ENCODE data around the gene DDR2.

Gene DDR2

DNA sequence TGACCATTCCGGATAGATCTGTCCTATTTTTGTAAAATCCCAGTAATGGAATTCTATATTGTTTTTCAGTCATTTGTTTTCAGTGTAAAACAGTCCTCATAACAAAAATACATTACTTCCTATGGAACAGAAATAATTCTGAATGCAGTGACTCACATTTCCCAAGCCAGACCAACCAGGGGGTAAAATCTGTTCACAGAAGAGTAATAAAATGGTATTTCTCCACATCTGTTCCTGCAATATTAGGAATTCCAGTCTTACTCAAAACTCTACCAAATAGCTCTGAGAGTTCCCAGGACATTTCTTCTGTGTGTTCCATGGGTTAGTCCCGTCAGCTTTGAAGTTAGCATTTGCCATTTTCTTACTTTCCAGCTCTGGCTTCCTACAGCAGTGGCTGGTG lies 2.6 kb upstream of the DDR2 start:
- no peak for DNase-seq (ENCODE audit: low spot score)

DNA sequence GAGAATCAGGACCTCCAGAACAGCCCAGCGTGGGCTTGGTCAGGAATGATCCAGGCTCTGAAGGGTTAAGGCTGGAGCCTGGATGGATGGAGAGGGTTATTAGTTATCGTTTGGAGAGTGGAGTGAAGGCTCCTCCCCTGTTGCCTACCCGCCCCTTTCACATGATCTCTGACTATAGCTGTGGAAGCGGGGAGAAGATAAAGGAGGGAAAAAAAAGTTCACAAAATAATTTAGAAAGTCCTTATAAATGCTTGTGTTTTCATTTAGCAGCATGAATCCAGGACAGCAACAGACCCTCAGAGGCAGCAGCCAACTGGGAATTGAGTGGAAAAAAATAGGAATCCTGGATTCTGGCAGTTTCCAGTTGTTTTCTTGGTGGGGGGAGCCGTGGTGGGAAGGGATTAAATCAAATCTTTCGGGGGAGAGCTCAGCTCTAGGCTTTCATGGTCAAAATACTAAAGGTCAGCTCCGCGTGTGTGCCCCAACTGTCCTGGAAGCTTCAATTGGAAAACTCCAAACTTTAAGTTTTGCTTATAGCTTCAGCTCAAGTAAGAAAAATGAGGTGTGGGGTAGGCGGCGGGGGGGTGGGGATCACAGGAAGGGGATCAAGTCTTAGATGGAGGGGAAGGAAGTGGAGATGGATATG lies 595 bp upstream of the DDR2 start:
- no peak for DNase-seq (ENCODE audit: low spot score)

DNA sequence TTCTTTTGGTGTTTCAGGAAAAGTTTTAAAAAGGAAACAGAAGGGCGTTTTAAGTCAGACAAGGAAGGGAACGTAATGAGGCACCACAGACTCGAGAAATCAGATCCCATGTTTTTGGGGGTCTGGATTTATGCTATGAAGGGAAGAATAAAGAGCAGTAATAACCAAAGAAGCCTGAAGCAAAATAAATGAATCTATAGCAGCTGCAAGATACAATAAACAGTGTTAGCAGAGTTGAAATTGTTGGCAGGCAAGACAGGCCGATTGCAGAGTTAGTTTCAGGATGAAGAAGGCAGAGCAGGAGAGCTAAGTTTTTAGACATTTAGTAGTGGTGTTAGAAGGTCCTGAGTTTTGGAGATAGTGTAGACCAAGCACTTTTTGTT lies 425 bp downstream of the DDR2 start:
- peak; percentile 23 for DNase-seq (ENCODE audit: low spot score)

DNA sequence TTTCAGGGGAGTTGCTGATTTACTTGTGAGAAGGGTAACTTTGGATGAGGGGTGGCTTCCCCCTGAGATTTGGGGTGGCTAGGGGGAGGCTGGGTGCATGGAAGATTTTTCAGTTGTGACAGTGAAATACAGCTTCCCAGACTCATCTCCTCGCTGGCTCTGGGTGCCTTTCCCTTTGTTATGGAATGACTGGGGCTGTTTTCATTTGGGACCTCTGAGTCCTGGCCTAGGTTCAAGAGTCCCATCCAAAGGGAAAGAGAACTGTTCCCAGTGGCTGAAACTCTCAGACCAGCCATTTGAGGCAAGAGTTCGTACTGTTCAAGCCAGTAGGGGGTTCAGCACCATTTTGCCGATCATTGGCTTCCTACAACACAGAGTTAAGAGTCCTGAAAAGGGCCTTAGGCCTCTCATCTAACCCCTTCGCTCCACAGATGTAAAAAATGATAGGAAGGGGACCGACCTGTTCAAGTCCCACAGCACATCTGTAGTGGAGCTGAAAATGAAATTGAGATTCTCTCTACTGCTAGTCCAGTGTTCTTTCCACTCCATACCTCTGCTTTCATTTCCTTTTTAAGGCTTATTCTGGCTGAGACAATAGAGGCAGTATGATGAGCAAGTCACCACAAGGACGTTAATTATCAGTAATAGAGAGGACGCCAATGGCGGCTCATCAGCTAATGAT lies 958 bp downstream of the DDR2 start:
- peak; percentile 22 for DNase-seq (ENCODE audit: low spot score)

DNA sequence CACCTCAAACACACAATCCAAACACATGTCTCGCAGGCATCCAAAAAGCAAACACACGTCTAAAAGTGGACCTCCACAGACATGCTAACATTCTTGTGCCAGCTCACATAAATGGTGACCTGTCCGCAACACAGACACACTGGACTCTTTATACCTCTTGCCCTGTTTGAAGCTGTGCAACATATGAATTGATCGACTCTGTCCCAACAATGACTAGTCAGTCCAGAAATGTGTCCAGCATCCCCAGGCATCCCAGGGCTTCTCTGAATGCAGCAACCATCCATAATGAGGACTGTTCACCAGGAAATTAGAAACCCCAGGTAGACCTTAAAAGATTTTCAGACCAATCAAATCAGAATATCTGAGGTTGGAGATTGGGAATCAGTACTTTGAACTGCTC lies 3.2 kb downstream of the DDR2 start:
- no peak for DNase-seq (ENCODE audit: low spot score)

DNA sequence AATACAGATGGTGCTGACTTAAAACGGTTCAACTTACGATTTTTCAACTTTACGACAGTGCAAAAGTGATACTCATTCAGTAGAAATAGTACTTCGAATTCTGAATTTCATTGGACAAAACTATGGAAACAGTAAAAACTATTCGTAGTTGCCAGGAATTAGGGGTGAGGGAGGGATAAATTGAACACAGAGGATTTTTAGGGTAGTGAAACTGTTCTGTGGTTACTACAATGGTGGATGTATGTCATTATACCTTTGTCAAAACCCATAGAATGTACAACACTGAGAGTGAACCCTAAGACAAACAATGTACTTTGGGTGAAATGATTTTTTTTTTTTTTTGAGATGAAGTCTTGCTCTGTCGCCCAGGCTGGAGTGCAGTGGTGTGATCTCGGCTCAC lies 7.5 kb downstream of the DDR2 start:
- no peak for DNase-seq (ENCODE audit: low spot score)

DNA sequence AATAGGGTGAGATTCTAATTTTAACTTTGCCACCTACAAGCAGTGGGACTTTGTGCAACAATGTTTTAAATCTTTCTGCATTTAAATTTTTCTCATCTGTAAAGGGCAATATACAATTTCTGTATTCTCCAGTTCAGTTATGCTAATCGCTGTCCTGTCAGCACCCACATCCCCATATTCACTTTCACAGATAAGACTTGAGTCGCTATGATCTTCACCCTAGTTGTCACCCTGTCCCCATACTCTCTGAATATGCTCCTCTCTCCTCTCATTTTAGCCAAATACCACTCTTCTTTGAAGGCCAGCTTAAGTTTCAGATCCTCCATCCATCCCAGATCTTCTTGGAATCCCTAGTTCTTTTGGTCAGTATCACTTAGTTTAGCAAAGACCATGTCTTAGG lies 8.8 kb downstream of the DDR2 start:
- DNase-seq (ENCODE audit: low spot score) = no peak

DNA sequence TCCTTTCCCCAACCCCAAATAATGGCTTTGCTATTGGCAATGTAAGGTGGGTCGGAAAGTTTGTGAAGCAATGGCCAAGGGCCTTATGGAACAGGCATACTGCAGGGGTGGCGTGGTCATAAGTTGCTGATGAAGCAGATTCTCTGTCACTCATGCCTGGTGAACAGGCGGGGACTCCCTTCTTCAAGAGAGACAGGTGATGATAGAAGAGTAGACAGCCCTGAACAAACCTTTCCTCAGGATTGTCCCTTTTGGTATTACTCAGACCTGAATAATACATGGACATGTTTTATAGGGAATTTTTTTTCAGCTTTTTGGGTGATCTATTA lies 12.7 kb downstream of the DDR2 start:
- no peak for DNase-seq (ENCODE audit: low spot score)

DNA sequence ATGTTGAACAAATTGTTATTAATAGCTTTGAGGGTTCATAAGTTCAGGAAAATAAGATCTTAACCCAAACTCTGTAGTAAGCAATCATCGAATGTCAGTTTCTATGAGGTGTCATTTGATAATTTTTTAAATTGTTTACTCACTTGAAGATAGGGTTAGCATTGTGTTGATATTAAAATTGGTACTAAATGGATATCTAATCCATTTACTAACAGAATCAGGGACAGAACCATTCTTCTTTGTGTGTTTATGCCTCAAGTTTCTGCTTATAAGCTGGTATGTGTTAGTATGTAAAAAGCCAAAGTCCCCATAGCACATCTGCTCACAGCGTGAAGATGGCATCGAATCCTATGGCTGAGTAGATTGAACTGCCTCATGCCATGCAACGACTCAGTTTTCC lies 13.4 kb downstream of the DDR2 start:
- DNase-seq (ENCODE audit: low spot score) = no peak

DNA sequence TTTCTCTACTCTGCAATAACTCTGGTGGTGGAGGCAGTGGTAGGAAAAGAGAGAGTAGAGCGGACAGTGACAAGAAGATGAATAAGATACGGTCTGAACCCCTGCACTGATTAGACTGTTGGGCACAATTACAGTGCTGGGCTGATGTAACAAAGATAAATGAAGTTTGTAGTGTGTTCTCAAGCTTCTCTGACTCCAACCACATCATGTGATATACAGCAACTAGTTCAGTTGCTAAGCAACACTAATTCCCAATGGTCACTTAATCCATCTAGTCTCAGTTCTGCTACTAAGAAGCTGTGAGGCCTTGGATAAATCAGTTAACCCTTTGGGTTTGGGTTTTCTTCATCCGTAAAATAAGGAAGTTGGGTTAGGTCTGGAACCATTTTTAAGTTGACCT lies 17.3 kb downstream of the DDR2 start:
- DNase-seq (ENCODE audit: low spot score) = no peak

DNA sequence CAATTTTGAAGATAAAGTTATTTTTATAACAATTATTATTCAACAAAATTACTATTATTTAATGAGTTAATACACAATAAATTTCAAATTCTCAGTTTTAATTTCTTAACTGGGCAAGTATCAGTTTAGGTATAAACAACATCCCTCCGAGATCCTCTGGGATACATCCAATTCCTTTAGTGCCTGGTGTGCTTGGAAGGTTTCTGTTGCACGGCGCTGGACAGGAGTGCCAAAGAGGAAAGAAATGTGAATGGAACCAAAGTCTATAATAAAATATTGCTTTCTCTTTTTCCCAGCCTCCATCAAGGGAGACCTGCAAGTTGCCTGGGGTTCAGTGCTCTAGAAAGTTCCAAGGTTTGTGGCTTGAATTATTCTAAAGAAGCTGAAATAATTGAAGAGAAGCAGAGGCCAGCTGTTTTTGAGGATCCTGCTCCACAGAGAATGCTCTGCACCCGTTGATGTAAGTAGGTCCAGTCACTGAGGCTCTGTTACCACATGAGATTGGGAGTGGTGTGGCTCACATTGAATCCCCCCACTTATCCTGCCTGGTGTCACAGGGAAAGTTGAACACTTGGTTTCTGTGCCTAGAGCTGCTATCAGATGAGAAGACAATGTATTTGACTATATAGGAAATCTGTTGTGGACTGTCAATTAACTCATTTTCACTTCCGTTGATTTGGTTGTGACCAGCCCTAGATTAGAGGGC lies 22.8 kb downstream of the DDR2 start:
- no peak for DNase-seq (ENCODE audit: low spot score)

DNA sequence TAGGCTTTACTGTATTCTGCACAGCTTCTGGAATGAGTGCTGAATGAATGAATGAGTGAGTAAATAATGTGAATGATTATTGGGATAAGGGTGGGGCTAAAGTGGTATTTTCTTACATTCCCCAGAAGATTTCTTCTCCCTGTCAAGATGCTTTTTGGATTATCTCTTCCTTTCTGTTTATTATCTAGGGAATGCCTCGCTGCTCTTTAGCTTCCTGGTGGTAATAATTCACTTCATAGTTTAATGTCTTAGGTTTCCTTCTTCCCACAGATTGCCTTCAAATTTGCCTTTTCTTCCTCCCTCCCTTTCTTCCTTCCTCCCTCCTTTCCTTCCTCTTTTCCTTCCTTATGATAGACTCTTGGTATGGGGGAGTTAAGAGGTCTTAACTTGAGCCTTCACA lies 24.0 kb downstream of the DDR2 start:
- DNase-seq (ENCODE audit: low spot score) = no peak

DNA sequence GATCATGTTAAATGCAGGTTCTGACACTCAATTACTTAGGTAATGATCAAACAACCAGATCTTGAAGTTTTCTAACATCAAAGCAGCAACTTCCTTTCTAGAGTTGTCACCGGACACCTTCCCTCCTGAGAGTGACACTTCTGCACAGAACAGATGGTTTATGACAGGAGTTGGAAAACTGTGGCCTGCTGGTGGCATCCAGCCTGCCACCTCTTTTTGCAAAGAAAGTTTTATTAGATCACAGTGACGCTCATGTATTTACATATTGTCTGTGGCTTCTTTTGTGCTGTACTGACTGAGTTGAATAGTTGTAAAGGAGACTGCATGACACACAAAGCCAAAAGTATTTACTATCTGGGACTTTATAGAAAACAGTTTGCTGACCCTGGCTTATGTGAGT lies 28.3 kb downstream of the DDR2 start:
- no peak for DNase-seq (ENCODE audit: low spot score)

DNA sequence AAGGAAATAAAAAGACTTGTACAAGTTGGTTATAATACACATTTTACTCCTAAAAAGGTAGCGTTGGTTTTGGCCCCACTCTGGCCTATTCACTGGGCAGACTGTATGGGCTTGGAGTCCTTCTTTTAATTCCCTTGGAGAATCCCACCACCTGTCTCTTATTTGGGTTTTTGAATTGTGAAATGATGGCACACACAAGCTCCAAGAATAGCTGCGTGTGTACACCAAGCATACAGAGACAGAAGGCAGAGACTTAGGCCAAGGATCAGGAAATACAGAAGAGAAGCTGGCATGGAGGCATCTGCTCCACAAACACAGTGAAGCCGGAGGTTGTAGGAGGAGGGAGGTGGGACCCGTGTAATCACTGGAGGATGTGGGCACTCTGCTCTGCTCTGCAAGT lies 29.1 kb downstream of the DDR2 start:
- no peak for DNase-seq (ENCODE audit: low spot score)

DNA sequence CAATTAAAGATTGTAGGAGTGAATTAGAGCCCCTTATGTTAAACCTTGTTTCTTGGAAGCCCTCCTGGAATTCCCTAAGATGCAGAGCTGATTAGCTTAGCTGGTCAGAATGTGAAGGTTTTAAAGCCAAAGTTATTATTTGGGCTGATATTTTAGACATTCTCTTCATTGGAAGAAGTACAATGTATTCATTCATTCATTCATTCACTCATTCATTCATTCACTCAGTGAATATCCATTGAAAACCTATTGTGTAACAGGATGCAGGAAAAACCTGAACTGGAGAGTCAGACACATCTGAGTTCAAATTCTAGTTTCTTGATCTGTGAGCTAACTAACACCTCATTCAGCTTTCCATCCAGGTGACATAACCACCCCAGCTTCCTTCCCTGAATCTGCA lies 29.7 kb downstream of the DDR2 start:
- no peak for DNase-seq (ENCODE audit: low spot score)

DNA sequence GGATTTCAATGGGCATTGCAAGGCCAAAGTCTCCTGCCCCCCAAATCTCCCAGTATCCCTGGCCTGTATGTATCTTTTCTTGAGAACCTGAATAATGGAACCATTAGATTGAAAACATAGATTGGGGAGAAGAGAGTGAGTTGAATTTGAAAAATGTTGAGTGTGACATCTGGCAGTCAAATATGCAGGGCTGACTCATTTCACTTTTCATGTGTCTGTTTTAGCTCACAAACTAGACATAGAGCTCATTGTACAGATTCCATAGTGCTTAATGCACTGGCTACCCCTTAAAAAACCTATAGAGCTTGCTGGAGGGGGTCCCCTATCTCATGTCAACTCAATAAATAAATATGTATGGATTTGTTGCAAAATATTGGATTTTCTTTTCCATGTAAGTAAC lies 30.8 kb downstream of the DDR2 start:
- no peak for DNase-seq (ENCODE audit: low spot score)

DNA sequence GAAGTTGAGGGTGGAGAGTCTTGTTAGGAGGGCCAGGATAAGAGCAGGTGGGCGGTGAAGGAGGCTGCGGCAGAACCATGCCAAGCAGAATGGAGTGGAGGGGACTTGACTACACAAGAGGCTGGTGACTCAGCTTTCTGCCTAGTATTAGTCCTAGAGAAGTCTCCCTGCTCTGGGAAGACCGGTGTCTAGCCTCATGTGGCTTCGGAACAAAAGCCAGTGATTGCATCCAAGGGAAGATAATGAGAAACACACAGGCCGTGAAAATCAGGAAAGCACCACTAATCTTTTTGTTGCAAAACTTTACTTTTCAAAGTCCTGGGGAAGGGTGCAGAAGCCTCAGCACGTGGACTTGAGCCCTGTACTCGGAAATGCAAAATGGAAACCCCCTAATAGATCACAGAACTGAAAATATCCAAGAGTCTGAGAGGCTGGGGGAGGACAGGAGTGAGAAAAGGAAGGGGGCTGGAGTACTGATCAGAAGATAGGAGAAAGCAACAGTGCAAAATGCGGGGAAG lies 31.4 kb downstream of the DDR2 start:
- no peak for DNase-seq (ENCODE audit: low spot score)

DNA sequence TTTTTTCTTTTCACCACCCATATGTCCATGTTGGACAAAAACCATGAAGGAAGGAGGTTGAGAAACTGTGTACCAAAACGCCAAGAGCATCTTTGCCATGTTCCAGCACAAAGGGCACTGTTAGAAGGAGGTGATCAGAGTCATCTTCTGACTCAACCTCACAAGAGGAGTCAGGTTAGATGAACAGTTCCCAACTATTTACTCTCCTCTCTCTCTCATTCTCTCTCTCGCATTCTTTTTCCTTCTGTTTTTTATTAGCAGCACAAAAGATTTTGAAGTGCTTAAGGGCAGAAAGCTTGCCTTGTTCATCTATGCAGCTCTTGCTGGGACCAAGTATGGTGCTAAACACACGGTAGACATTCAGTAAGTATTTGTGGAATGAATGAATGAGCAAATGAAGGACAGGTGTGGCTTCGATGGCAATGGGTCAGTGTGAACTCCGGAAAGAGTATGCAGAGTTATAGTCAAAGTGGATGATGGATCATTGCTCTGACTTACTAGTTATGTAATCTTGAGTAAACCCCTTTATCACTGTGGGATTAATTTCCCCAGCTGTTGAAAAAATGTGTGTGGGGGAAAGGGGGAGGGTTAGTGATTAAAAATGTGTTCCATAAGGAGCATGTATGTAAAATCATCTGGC lies 33.9 kb downstream of the DDR2 start:
- no peak for DNase-seq (ENCODE audit: low spot score)

DNA sequence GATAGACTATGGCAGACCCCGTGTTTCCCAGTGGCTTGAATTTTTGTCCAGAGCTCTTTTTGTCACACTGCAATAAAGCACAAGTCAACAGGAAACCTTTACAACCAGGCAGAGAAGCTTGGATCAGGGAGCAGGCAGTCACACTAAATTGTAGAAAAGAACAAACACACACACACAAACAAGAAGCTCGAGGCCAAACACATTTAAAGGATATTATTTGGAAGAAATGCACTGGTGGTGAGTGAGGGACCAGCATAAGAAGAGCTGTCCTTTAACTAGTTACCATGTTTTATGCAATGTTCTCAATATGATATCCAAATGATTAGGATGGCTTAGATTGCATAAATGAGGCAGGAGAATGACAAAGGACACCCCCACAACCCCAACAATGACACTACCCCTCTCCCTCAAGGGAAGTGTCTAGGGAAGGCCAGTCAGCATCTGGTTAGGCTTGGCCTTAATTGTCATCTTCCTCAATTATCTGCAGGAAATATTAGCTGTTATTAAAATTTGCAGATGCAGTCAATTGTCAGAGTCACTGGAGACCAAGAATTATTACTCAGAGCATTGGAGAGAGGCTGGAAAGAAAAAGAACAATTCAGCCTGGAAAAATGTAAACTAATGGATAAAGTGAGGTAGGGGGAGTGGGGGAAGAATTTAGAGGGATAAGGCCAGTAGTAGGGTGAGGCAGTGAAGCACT lies 35.3 kb downstream of the DDR2 start:
- no peak for DNase-seq (ENCODE audit: low spot score)

DNA sequence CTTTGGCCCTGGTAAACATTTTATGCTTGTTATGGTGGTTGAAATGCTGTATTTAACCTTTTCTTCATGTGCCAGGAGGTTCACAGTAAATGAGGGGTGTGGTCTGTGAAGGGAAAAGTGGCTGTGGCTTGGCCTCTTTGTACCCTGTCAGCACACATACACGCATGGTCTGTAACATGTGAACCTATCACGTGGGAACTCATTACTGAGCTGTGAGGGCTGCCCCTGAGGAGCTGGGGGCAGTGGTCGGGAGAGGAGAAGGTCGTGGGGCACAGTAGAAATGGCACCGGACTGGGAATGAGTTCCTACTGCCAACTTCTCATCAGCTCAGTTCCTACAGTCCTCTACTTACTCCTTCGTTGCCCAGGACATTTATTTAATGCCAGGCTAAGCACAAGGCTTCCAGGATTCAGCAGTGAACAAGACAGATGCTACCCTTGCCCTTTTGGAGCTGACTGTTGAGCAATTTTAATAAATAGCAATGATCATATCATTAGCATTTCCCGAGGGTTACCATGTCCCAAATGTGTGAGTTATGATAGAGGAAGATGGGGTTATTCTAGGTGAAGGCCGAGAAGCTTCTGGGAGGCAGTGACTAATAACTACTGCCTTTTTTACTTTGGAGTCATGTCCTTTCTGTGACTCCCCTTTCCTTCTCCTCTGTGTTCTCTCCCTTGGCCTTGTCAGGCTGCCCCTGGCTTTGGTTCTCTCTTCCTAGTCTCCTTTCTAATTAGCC lies 38.8 kb downstream of the DDR2 start:
- no peak for DNase-seq (ENCODE audit: low spot score)

DNA sequence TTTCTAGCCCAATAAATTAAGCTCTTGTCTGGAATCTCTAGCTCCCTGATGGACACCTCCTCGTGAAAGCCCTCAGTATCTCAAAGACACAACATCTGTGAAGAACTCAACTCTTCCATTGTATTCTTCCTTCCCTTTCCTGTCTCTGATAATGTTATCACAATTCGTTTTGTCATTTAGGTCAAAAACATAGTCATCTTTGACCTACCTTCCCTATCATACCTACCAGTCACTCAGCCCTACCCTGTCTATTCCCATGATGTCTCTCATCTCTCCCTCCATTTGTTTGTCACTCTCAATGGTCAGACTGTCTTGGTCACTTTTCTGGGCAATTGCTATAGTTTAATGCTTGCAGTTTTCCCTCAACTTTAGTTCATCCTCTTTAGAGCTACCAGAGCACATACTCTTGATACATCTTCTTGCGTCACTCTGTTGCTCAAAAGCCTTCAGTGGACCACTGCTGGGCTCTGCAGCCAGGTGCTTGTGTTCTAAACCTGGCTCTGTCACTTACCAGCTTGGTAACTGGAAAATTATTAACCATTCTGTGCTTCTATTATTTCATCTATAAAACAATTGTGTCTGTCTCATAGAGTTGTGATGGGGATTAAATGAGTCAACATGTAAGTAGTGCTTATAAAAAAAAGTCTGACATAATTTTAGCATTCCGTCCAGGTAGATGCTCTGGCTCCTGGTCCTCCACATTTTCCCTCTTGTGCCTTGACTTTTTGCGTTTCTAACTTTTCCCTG lies 39.6 kb downstream of the DDR2 start:
- DNase-seq (ENCODE audit: low spot score) = no peak

Measured in pons (tissue), 1 donor.